Loucy (cell line): Measurements from ENCODE around the gene DDX24.

Experiments used
- H2AFZ ChIP-seq: fragments of 200-600 bp; sonication (generic); 2 replicates; pipeline ENCODE4 v1.6.0; 2016; ENCODE audit warnings: antibody characterized with exemption, mild to moderate bottlenecking, low read length, moderate library complexity
- H3F3A ChIP-seq: fragments of 200-600 bp; 2 replicates; pipeline ENCODE4 v1.6.0; 2016; ENCODE audit warnings: antibody characterized with exemption, low read depth, mild to moderate bottlenecking
- H3K27me3 ChIP-seq: fragments of 200-600 bp; sonication (generic); 2 replicates; pipeline ENCODE4 v1.6.1; 2014; ENCODE audit warnings: low read length, mild to moderate bottlenecking; ENCODE audit not compliant: insufficient read depth, poor library complexity, severe bottlenecking
- H3K36me3 ChIP-seq: fragments of 200-600 bp; sonication (generic); 2 replicates; pipeline ENCODE4 v1.6.1; 2016; ENCODE audit warnings: low read length; ENCODE audit not compliant: insufficient read depth
- H3K4me1 ChIP-seq: fragments of 200-600 bp; sonication (generic); 2 replicates; pipeline ENCODE4 v1.5.1; 2014; ENCODE audit warnings: low read length, mild to moderate bottlenecking; ENCODE audit not compliant: insufficient read depth, poor library complexity, severe bottlenecking
- H3K4me2 ChIP-seq: fragments of 200-600 bp; sonication (generic); 2 replicates; pipeline ENCODE4 v1.6.0; 2014; ENCODE audit warnings: antibody characterized with exemption, low read length, low read depth, mild to moderate bottlenecking; ENCODE audit not compliant: poor library complexity, severe bottlenecking
- H3K4me3 ChIP-seq: fragments of 200-600 bp; sonication (generic); 2 replicates; pipeline ENCODE4 v1.5.1; 2014; ENCODE audit warnings: low read length, mild to moderate bottlenecking, mixed read lengths; ENCODE audit not compliant: poor library complexity, severe bottlenecking
- H3K79me2 ChIP-seq: fragments of 200-600 bp; sonication (generic); 2 replicates; pipeline ENCODE4 v1.6.1; 2014; ENCODE audit warnings: low read length; ENCODE audit not compliant: insufficient read depth
- H3K9ac ChIP-seq: fragments of 200-600 bp; sonication (generic); 2 replicates; pipeline ENCODE4 v1.6.0; 2014; ENCODE audit warnings: mild to moderate bottlenecking, low read depth, low read length, moderate library complexity; ENCODE audit not compliant: poor library complexity, severe bottlenecking
- H3K9me2 ChIP-seq: fragments of 200-600 bp; sonication (generic); replicated peaks from 2 replicates; pipeline ENCODE4 v1.6.1; 2016; ENCODE audit warnings: low read depth, low read length, mixed read lengths
- H3K9me3 ChIP-seq: fragments of 200-600 bp; sonication (generic); 2 replicates; pipeline ENCODE4 v1.6.1; 2014; ENCODE audit warnings: mild to moderate bottlenecking, antibody characterized with exemption, low read length, low read depth; ENCODE audit not compliant: insufficient read depth
- H4K20me1 ChIP-seq: fragments of 200-600 bp; sonication (generic); 2 replicates; pipeline ENCODE4 v1.6.0; 2014; ENCODE audit warnings: antibody characterized with exemption, low read length, mild to moderate bottlenecking; ENCODE audit not compliant: insufficient read depth, poor library complexity, severe bottlenecking
- EZH2phosphoT487 ChIP-seq: fragments of 200-600 bp; IDR thresholded peaks from 2 replicates; pipeline ENCODE4 v1.6.1; 2018; ENCODE audit warnings: antibody characterized with exemption, mild to moderate bottlenecking, moderate library complexity, borderline replicate concordance
- TF ChIP-seq, protein P1 (sequence below): fragments of 200-600 bp; sonication (generic); conservative IDR thresholded peaks from 2 replicates; pipeline ENCODE4 v1.5.1; 2014; ENCODE audit warnings: mild to moderate bottlenecking, antibody characterized with exemption, low read length

The DDX24 gene

DNA sequence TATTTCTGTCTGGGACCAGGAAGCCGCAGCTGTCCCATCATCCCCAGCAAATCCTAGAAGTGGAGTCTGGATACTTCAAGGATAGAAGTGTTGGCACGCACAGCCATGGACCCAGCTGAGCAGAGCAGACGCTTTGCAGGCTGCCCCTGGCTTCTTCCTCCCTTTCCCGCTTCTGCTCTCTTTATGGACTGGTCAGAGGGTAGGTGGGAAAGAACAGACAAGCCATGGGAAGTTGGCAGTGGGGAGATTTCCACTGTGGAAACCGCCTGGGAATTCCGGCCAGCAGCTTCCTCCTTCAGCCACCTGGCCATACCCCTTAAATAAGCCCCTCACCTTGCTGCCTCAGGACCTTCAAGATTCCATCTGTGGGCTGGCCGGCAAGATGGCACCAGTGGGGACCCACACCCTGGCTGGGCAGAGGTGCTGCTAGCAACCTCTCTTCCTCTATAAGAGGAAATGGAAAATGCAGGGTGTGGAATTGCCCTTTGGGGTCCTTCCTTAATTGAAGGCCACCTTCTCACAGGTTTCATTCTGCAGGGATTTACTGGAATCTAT lies 34.2 kb downstream of the DDX24 start:
- TF ChIP-seq, protein P1, sequence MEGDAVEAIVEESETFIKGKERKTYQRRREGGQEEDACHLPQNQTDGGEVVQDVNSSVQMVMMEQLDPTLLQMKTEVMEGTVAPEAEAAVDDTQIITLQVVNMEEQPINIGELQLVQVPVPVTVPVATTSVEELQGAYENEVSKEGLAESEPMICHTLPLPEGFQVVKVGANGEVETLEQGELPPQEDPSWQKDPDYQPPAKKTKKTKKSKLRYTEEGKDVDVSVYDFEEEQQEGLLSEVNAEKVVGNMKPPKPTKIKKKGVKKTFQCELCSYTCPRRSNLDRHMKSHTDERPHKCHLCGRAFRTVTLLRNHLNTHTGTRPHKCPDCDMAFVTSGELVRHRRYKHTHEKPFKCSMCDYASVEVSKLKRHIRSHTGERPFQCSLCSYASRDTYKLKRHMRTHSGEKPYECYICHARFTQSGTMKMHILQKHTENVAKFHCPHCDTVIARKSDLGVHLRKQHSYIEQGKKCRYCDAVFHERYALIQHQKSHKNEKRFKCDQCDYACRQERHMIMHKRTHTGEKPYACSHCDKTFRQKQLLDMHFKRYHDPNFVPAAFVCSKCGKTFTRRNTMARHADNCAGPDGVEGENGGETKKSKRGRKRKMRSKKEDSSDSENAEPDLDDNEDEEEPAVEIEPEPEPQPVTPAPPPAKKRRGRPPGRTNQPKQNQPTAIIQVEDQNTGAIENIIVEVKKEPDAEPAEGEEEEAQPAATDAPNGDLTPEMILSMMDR = no peak
- no peak for TF ChIP-seq EZH2phosphoT487
- Histone ChIP-seq H3K9ac (no peak overlapping the region), H3K9me3 (no peaks in the 10 kb centered on the region), H3K4me2 (no peak overlapping the region), H3K27me3 (no peaks in the 10 kb centered on the region), H3K36me3 (peaks cover 64% of the 10 kb centered on the region; the same call in 1 of the 2 replicates), H2AFZ (no peak overlapping the region), H4K20me1 (no peaks in the 10 kb centered on the region), H3K4me3 (no peak overlapping the region), H3K9me2 (no peaks in the 10 kb centered on the region), H3K79me2 (no peaks in the 10 kb centered on the region), H3K4me1 (no peaks in the 10 kb centered on the region), H3F3A (no peaks in the 10 kb centered on the region)

DNA sequence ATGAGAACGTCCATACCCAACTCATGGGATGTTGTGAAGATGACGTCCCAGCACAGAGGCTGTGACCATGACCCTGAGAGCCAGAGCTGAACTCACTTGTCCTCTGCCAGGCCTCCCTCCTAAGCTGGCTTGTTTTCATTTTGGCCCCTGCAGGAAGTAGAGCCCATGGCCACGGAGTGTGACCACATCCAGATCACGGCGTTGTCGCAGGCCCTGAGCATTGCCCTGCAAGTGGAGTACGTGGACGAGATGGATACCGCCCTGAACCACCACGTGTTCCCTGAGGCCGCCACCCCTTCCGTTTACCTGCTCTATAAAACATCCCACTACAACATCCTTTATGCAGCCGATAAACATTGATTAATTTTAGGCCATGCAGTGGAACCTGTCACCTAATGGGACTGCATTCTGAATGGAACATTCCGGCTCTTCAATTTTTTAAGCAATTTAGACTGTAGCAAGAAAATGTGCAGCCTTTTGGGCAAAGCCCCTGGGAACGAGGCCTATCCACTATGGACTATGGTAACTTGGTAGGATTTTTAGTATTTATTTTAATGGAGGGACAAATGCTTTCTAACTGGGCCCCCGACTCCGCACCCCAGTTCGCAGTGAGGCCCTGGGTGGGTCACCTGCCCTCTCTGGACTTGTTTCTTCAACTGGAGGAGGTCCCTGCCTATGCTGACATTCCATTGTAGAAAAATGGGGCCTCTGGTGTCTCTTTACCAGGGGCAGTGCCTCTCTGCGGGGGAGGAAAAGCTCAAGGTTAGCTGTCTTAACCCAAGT lies 35.2 kb downstream of the DDX24 start:
- no peaks in the 10 kb centered on the region for H3K9me2 ChIP-seq
- H3K79me2 ChIP-seq = no peaks in the 10 kb centered on the region
- H3F3A ChIP-seq = no peaks in the 10 kb centered on the region
- TF ChIP-seq EZH2phosphoT487 = no peak
- TF ChIP-seq, protein P1 = no peak
- no peaks in the 10 kb centered on the region for H3K4me1 ChIP-seq
- H3K36me3 ChIP-seq = peaks cover 54% of the 10 kb centered on the region; the same call in 1 of the 2 replicates
- H3K4me2 ChIP-seq = no peak overlapping the region
- no peak overlapping the region for H3K4me3 ChIP-seq
- H2AFZ ChIP-seq = no peak overlapping the region
- H3K9me3 ChIP-seq = no peaks in the 10 kb centered on the region
- H3K9ac ChIP-seq = no peak overlapping the region
- H4K20me1 ChIP-seq = no peaks in the 10 kb centered on the region
- no peaks in the 10 kb centered on the region for H3K27me3 ChIP-seq

GRCh38 chr14:94045101-94045500 lies 35.9 kb downstream of the DDX24 start:
- H3K4me2 ChIP-seq = no peak overlapping the region
- no peaks in the 10 kb centered on the region for H3K27me3 ChIP-seq
- no peak overlapping the region for H3K4me3 ChIP-seq
- H3K9me3 ChIP-seq = no peaks in the 10 kb centered on the region
- H3K9ac ChIP-seq = no peak overlapping the region
- H3K79me2 ChIP-seq = no peaks in the 10 kb centered on the region
- no peaks in the 10 kb centered on the region for H4K20me1 ChIP-seq
- no peak for TF ChIP-seq EZH2phosphoT487
- TF ChIP-seq, protein P1 = no peak
- no peak overlapping the region for H2AFZ ChIP-seq
- peaks cover 48% of the 10 kb centered on the region; the same call in 1 of the 2 replicates for H3K36me3 ChIP-seq
- no peaks in the 10 kb centered on the region for H3K4me1 ChIP-seq
- H3F3A ChIP-seq = no peaks in the 10 kb centered on the region
- no peaks in the 10 kb centered on the region for H3K9me2 ChIP-seq
